ENCODE measurements around the gene SERTAD2.

The SERTAD2 gene

DNA sequence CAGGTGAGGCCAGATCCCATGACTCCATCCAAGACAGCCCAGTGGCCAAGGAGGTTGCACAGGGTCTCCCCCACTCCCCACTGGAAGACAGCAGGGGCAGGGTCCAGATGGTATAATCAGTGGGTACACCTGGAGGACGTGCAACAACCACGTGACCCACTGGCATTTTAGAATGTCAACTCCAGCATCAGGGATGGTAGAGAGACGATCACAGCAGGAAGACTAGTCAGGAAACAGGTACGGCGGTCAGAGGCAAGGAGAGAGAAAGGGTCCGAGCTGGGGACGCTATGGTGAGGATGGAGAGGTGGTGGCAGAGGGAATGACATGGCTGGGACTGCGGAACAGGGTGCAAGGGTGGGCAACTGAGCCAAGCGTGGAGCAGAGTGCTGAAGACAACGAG, 23.0 kb downstream of the SERTAD2 start:
- no peak overlapping the region for H3K27ac ChIP-seq

DNA sequence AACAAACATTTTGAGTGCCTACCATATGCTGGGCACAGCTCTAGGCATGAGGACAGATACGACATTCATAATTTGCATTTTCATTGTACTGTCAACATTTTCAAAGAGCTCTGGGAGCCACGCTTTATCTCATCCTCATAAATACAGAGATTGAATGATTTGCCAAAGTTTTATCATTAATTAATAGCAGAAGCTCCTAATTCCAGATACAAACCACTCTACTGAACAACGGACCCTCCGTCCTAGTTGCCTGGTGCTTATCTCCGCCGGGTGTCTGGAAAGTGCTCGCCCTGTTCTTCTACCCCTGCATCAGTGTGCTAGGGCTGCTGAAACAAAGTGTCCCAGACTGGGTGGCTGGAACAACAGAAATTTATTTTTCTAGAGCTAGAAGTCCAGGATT, 23.8 kb downstream of the SERTAD2 start:
- TF ChIP-seq, protein P1, sequence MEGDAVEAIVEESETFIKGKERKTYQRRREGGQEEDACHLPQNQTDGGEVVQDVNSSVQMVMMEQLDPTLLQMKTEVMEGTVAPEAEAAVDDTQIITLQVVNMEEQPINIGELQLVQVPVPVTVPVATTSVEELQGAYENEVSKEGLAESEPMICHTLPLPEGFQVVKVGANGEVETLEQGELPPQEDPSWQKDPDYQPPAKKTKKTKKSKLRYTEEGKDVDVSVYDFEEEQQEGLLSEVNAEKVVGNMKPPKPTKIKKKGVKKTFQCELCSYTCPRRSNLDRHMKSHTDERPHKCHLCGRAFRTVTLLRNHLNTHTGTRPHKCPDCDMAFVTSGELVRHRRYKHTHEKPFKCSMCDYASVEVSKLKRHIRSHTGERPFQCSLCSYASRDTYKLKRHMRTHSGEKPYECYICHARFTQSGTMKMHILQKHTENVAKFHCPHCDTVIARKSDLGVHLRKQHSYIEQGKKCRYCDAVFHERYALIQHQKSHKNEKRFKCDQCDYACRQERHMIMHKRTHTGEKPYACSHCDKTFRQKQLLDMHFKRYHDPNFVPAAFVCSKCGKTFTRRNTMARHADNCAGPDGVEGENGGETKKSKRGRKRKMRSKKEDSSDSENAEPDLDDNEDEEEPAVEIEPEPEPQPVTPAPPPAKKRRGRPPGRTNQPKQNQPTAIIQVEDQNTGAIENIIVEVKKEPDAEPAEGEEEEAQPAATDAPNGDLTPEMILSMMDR (conservative IDR thresholded peaks at IDR 0.05), result no peak
- no peak for TF ChIP-seq ZFX (IDR thresholded peaks at IDR 0.05)
- H3K27ac ChIP-seq, result no peak overlapping the region

More for the DNA sequence above, 23.0 kb downstream of the SERTAD2 start:
- TF ChIP-seq, protein P1 (conservative IDR thresholded peaks at IDR 0.05), result no peak
- no peak for TF ChIP-seq ZFX (IDR thresholded peaks at IDR 0.05)

DNA sequence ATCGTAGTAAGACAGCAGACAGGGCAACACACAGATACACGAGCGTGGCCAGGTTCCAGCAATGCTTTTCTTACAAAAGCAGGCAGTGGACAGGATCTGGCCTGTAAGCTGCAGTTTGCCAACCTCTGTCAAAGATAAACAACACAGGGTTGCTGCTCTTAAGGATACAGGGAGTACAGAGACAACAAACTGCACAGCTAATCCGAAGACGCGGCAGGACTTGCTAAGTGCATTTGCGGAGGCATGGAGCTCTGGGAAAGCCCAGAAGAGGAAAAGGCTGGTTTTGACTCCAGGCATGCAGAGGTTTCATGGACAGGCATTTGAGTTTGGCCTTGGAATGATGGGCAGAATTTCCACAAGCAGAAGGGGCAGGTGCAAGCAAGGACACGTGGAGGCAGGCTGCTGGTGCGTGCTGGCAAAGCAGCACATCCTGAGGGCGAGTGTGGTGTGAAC, 24.4 kb downstream of the SERTAD2 start:
- TF ChIP-seq ZFX (IDR thresholded peaks at IDR 0.05), result no peak
- H3K27ac ChIP-seq, result no peak overlapping the region

DNA sequence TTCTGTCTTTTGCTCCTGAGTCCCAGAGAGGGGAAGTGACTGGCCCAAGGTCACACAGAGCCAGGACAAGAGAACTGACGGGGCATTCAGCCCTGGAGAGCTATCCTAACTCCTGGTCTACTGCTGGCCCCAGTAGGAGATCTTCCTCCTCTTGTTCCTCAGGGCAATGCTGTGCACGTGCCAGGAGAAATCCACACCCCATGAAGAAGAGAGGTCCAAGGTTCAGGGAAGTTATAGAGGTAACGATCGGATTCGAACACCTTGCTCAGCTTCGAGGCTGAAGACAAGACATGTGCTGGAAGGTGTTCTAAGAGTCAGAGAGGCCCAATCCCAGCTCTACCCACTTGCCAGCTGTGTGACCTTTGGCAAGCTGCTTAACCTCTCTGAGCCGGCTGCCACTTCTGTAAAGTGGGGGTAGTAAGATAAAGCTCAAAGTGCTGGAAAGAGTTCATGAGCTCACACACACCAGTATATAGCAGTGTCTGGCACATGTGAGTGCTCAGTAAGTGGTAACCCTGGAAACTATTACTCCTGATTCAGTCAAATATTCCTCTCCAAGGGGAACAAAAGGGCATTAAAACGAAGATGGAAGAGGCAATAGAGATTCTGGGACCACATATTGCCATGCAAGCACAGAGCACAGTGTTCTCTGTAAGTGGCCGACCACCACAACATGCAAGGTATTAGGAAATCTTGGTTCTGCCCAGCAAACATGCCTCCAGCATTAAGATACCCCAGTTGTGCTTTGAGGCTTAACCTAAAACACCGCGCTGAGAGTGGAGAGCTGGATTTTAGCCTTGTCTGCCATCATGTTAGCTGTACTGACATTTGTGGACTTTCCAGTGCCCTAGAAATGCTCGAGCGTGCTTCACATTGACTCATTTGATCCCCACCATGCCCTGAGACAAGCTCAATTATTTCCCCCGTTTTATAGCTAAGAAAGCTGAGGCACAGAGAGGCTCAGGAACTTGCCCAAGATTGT, 25.6 kb downstream of the SERTAD2 start:
- H3K27ac ChIP-seq, result no peak overlapping the region
- TF ChIP-seq ZFX (IDR thresholded peaks at IDR 0.05), result no peak
- TF ChIP-seq, protein P1 (conservative IDR thresholded peaks at IDR 0.05), result no peak

DNA sequence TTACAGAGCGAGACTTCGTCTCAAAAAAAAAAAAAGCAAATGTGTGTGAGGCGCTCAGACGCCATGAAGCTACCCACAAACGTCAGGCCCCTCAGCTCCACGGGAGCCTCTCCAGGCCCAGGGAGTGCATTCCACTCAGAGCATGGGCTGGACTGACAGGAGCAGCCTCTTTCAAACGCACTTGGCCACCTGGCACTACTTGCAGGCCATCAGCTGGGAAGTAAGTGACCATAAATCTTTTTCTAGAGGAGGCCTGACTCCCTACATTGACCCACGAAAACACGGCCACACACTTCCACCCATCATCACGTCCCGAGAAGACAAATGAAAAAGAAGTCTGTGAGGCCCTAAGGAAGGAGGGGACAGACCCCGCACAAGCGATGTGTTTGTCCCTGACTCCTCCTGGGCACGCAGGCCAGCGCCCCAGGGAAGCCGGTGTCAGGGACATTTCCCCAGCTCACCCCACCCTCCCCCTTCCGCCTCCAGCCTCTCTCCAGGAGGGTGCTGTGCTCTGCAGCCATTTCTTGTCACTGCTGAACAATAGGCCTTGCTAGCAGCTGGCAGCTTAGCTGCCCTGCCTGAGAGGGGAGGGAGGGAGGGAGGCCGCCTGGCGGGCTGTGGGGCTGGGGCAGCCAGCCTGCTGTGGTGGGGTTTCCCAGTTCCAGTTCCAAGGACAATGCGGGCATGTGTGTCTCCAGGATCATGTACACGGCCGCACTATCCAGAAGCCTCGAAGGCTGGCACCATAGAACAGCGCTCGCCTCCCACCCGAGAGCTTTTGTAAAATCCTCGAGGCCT, 26.6 kb downstream of the SERTAD2 start:
- TF ChIP-seq, protein P1 (conservative IDR thresholded peaks at IDR 0.05), result no peak
- no peak for TF ChIP-seq ZFX (IDR thresholded peaks at IDR 0.05)
- H3K27ac ChIP-seq, result no peak overlapping the region

DNA sequence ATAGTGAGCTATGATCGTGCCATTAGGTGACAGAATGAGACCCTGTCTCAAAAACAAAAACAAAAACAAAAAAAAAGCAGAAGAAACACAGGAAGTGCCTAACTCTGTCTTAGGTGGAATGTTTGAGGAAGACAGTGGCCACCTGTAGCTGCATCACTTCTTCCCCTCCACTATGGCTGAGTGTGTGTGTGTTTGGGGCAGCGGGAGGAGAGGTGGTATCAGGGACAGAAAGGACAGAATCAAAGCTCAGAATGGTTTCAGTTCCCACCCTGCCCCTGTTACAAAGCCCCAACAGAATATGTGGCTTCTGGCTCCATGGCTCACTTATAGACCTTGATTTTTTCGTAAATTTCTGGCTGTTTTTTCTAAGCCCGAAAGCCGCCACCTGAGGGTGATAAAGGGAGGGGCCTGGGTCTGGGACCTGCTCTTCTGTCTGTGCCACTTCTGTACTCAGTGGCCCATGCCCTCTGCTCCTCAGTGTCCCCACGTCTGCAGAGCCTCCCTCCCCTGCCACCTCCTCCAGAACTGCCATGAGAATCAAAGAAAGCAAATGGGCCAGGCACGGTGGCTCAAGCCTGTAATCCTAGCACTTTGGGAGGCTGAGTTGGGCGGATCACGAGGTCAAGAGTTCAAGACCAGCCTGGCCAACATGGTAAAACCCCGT, 27.4 kb downstream of the SERTAD2 start:
- no peak overlapping the region for H3K27ac ChIP-seq
- no peak for TF ChIP-seq ZFX (IDR thresholded peaks at IDR 0.05)
- TF ChIP-seq, protein P1 (conservative IDR thresholded peaks at IDR 0.05), result no peak

DNA sequence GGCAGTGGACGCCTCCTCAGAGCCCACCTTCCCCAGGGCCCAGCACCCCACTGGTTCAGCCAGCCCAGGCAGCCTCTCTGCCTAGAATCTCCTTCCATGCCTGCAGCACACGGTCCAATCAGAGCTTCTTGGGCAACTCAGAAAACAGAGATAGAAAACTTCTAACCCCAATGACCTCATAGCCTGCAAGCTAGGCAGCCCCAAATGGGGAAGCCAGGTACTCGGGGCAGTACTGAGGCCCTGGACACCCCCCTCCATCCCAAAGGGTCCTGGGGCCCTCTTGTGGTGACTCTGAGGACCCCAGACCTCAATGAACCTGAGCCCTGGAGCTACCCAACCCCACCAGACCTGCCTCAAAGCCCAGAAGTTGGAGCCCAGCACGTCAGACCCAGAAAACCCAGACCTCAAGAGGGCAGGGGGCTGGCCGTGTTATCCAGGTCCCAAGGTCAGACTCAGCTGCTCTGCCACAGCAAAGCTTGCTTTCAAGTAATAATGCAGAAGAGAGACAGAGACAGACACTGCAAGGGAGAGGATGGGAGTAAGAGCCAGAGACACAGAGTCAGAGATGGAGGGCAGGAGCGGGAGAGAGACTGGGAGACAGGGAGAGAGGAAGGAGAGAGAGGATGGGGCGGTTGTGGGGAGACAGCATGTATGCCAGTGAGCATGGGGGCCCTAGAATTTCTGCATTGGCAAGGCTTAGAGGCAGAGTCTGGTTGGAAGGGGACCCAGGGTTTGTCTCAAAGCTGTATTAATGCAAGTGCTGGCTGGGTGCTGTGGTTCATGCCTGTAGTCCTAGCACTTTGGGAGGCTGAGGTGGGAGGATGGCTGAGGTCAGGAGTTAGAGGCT, 28.2 kb downstream of the SERTAD2 start:
- TF ChIP-seq ZFX (IDR thresholded peaks at IDR 0.05), result no peak
- TF ChIP-seq, protein P1 (conservative IDR thresholded peaks at IDR 0.05), result no peak
- H3K27ac ChIP-seq, result no peak overlapping the region

Measured in C4-2B (cell line).